Stimulated activated CD8-positive, alpha-beta memory T cell treated with anti-CD3 and anti-CD28 coated beads, Interleukin-7, amount 100 ng/mL, for 1 hour (primary cell): Measurements from ENCODE around the gene WDR83.
A peak's percentile ranks its signal among the peaks of the same experiment; 100 is the strongest.
"Not testable (repeated sequence)": the region's sequence is repeated elsewhere in the genome, so short reads cannot be mapped to it uniquely, and the experiment has no call there.

ENCODE experiments used
- DNase-seq, 2 donors: peaks; one replicate each; pipeline ENCODE4 v3.0.0-alpha.2; 2020; ENCODE audit warnings: low read depth in 2 of 2

The WDR83 gene

DNA sequence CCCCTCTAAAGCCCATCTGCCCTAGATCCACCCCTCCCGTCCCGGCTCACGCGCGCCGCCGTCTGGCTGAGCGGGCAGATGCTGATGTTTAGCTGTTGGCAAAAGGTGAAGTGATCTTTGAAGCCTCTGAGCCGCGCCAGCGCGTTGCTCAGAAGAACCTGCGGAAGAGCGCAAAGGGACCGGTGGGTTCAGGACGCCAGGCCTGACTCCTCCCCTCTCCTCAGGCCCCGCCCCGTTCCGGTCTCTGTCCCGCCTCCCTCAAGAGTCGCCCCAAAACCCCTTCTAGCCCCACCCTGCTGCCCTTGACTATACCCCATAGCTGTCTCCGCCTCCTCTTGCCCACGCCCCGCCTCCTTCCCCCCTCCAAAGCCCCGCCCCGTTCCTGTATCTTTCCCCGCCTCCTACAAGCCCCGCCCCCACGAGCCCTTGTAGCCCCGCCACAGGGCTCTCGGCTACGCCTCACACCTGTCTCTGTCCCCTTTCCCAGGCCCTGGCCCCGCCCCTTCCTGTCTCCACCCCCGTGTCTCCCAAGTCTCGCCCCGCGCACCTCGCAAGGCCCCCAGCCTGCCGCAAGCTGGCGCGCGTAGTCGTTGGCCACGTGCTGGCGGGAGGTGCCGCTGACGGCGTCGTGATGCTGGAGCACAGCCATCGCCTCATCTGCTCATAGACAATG, 9.6 kb upstream of the WDR83 start:
- DNase-seq: no peak

DNA sequence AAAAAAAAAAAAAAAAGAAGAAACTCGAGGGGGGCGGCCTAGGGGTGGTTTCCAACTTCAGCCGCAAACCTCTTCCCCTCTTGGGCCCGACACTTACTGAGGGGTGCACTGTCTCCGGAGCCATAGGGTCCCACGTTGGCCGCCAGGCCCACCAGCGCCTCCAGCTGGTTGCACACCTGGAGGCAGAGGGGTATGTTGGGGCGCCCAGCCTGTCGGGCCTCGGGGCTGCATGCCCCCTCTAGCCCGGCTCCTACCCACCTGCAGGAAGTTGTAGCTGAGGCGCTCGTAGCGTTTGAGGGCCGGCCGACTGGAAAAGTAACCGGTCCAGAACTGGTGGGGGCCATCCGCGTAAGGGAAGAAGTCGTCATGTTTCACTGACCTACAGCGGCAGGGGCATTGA, 8.6 kb upstream of the WDR83 start:
- no peak for DNase-seq

DNA sequence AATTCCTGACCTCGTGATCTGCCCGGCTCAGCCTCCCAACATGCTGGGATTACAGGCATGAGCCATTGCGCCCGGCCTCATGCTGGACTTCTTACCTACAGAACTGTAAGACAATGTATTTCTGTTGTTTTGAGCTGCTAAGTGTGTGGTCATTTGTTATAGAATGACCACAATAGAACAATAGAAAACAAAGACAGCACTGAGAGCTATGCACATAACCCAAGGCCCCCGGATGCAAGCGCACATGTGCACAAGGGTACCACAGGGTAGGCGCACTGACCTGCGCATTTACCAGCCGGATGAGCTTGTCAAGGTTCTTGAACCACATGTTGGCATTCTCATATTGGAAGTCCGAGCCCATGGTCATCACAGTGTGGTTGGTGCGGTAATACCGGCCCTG, 5.6 kb upstream of the WDR83 start:
- no peak for DNase-seq

DNA sequence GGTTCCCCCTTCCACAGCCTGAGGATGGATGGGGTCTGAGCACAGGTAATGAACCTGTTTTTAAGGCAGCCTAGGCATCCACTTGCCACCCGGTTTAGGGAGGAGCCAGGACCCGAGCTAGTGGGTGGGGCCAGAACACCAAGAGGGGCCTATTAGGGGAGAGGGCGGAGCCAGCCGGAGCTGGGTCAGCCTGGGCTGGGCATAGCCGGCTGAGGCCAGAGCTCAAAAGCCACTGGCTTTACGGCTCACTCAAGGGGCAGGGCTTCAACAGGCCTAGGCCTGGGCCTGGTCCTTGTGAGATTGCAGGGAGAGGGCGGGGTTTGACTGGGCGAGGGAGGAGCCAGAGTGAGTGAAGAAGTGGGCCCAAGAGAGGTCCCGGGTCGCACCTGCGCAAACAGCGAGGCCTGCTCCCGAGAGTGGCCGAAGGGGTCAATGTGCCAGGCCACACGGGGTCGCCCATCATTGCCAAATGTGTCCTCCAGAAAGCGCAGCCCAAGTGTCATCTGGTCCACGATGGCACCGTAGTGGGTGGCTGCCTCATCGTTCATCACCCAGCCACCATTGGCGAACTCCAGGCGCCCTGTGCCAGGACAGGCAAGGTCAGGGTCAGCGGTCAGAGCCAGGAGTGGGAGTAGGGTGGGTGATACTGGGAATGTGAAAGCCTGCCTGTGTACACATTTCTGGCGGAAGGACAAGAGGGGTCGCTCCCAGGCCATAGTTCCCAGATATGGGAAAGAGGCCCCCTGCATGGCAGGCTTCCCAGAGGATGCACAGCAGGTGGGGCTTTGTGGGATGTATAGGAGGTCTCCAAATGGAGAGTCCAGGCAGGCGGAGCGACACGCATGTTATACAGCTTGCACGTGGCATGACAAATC, 2.0 kb upstream of the WDR83 start:
- DNase-seq: no peak

DNA sequence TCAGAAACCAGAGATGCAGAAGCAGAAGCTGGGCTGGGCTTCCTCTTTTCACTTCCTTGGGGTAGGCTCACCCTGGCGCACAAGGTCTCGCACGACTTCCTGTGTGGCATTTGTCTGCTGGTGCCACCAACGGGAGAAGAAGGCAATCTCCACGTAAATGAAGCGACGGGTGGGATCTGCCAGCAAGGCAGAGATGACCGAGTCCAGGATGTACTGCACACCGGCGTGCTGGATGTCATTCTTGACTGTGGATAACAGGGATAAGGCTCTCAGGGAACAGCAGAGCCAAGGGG, 1.4 kb upstream of the WDR83 start:
- no peak for DNase-seq

DNA sequence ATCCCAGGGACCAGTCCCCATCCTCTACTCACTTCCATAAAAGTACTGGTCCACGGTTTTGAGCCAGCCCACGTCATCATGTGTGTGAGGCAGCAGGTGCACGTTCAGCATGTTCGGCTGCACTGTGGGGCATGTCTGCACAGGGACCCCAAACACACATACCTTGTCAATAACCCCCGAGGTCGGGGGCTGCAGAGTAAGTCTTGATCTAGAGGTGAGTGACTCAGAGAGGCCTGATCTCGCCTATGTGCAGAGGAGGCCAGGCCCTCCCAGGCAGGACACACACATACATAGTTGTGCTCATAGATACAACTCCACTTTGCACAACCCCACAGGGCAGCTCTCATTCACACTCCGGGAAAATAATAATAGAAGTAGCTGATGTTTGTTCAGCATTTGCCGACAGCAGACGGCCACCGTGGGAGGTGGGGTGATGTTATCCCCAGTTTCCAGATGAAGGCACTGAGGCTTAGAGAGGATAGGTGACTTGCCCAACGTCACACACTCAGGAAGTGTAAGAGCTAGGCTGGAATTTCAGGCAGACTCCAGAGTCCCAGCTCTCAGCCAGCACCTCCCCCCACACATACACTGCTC, 839 bp upstream of the WDR83 start:
- DNase-seq: no peak

DNA sequence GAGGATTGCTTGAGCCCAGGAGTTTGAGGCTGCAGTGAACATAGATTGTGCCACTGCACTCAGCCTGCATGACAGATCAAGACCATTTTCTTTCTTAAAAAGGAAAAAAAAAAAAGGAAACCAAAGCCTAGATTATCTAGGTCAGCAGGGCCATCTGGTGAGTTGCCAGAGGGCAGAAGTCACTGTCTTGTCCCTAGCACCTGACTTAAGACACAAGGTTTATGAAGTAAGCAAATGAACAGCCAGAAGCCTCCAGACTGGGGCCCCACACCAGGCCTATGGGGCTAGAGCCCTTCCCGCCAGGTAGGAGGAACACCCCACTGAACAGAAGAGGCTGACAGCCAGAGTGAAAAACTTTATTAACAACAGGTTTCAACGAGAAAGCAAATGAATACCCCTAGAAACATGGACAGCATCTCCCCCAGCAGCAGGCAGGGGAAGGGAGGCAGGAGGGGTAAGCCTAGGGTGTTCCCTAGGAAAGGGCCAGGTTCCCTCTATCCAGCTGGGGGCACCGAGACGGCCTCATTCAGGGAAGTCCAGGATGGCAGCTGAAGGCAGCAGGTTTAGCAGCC, 1.2 kb downstream of the WDR83 start:
- no peak for DNase-seq

DNA sequence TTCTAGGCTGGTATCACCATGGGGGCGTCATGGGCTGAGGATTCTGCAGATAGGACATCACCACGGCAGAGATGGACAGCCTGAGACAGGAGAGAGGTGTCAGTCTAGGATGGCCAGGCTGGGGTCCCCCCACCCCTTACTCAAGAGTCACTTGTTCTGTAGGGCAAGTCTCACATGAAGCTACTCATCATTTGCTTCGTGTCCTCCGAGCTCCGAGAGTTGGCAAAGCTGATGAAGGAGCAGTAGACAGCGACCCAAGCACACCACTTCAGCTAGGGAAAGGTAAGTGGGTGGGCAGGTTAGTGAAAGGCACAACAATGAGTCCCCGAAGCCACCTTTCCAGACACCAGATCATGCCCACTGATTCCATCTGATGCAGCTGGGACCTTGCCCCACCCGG, 1.7 kb downstream of the WDR83 start:
- DNase-seq: no peak

DNA sequence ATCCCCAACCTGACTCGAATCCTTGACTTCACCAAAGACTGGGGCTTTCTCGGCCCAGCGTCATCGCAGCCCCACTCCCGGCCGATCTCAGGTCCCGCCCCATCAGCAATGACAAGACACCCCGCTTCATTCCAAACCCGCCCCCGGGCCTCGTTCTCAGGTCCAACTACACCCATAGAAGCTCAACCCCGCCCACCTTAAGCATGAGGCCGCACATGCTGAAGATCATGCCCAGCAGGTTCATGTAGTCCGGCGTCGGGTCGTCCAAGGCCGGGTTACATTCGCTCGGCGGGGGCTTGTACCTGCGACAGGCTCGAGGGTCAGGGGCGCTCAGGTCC, 2.3 kb downstream of the WDR83 start:
- DNase-seq: peak in 1 of 2 donors; percentile 30

DNA sequence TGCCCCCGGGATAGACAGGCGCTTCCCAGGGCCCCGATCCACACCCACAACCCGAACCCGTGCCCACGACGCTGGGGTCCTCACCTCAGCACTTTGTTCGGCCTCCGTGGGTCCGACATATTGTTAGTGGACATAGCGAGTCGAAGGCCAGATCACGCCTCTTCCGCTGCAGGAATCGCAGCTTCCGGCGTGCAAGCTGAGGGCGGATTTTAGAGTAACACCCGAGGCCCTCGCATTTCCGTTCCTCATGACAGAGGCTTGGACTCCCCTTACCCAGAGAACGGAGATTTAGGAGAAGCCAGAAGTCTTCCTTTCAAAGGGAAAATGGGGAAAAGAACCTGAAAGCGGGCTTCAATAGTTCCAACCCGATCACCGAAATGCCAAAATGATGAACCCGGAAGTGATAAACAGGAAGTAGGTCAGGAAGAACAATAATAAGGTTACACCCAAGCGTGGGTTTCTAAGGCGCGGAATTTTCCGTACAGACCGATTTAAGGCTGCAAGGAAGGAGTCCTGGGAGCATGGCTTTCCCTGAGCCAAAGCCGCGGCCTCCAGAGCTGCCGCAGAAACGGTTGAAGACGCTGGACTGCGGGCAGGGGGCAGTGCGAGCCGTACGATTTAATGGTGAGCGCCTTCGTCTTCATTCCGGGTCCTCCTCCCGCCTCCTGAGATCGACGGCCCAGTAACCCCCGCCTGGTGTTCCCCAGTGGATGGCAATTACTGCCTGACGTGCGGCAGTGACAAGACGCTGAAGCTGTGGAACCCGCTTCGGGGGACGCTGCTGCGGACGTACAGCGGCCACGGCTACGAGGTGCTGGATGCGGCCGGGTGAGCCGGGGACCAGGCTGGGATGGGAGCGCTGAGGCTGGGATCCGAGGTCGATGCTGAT, 2.9 kb downstream of the WDR83 start:
- DNase-seq: peak; percentile 48 to 60

DNA sequence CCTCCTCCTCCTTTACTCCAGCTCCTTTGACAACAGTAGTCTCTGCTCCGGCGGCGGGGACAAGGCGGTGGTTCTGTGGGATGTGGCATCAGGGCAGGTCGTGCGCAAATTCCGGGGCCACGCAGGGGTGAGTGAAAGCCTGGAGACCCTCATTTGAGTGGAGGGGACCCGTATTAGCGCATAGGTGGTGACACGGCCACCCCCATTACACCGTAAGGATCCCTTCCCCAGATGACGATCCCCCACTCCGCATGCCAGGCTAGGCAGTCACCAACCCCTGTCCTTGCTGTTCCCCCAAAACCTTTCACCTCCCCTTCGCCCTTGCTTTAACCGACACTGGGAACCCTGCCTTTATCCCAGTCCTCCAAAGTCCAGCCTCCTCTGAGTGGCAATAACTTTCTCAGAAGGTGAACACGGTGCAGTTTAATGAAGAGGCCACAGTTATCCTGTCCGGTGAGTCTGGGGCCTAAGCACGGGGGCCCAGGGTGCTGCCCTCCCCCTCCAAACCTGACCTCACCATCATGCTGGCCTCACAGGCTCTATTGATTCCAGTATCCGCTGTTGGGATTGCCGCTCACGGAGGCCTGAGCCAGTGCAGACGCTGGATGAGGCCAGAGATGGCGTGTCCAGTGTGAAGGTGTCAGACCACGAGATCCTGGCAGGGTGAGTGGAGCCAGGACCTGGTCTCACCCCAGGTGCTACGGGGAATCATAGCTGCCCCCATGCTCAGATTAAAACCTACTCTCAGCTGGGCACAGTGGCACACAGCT, 3.7 kb downstream of the WDR83 start:
- DNase-seq: no peak

DNA sequence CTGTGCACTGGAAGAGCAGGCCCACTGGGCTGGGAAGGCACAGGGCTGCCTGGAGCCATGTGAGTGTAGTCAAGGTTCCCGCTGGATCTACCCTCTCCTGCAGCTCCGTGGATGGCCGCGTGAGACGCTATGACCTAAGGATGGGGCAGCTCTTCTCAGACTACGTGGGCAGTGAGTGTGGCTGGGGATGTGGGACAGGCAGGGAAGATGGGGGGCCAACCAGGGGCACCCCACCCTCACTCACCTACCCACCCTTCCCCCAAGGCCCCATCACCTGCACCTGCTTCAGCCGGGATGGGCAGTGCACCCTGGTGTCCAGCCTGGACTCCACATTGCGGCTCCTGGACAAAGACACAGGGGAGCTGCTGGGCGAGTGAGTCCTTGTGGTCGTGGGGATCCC, 6.1 kb downstream of the WDR83 start:
- DNase-seq: no peak

DNA sequence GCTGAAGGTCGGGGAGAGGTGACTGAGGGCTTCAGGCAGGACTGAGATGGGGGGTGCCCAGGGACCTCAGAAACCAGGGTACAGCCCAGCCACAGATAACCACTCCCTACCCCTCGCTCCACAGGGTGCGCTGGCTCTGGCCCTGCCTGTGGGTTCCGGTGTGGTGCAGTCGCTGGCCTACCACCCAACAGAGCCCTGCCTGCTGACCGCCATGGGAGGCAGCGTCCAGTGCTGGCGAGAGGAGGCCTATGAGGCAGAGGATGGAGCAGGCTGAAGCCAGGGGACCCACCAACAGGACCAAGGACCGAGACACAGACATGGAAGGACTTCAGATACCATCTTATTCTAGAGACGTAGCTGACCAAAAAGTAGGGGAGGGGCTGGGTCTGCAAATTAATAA, 8.8 kb downstream of the WDR83 start:
- DNase-seq: no peak

DNA sequence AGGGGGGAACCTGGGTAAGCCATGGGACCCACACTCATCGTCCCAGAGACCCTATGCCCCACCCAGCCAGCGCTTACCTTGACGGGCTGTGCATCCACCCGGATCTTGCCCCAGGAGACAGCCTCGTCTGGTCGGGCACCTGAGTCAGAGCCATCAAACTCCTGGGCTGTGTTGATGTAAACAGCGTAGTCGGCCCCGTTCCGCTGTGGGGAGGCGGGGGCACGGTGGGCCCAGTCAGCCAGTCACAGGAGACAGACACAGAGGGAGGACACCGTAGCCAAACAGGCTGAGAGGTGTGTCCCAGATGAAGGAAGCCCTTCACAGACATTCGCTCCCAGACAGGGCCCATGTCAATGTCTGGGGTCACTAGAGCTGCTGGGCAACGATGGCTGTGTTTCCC, 9.3 kb downstream of the WDR83 start:
- DNase-seq: no peak

DNA sequence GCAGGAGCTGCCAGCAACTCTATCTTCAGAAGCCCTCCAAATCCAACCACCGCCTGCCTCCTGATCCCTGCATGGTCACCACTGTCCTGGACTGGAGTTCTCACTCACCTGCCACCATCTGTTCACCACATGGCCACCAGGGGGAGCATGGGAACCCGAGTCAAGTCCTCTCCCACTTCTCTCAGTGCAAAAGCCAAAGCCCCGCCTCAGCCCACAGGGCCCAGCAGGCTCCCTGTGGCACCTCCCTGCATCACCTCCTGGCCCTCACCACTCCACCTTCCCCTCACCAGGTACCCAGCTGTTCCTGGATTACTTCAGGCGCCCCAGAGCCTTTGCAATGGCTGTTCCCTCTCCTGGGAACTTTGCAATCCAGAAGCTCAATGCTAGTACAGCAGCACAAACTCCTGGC, 9.8 kb downstream of the WDR83 start:
- DNase-seq: peak; percentile 66 to 81

DNA sequence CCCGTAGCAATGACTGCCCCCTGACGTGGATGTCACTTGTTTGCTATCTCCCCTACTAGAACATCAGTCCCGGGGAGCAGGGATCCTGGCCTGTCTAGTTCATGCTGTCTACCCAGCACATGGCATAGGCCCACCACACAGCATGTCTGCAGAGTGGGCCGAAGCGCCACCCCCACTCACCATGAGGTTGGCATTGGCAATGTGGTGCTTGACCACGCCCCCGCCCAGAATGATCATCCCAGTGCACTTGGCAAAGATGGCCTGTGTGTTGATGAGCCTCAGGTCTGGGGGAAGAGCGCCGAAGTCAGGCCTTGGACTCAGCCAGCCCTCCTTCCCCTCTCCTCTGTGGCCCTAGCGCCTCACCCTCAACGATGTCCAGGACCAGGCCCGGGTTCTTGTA, 10.3 kb downstream of the WDR83 start:
- DNase-seq: no peak

DNA sequence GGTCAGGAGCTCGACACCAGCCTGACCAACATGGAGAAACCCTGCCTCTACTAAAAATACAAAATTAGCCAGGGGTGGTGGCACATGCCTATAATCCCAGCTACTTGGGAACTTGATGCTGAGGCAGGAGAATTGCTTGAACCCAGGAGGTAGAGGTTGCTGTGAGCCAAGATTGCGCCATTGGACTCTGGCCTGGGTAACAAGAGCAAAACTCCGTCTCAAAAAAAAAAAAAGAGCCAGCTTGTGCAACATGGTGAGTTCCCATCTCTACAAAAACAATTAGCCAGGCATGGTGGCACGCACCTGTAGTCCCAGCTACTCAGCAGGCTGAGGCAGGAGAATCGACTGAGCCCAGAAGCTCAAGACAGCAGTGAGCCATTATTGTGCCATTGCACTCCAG, 11.4 kb downstream of the WDR83 start:
- DNase-seq: not testable (repeated sequence)

DNA sequence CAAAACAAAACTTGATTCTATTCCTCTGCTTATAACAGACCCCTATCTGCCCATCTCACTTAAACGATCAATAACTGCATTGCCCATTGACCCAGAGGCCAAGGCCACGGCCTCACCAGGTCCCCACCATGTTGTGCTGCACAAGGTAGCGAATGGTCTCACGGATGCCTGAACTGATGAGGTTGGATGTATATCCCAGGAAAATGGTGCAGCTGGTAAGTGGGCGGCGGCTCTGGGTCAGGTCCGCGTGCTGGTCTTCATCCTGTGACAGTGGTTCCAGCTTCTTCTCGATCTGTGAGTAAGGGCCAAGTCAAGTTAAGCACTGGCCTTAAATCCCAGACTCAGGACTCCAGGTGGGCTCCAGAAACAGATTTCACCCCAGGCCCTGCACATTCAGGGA, 13.4 kb downstream of the WDR83 start:
- DNase-seq: no peak

DNA sequence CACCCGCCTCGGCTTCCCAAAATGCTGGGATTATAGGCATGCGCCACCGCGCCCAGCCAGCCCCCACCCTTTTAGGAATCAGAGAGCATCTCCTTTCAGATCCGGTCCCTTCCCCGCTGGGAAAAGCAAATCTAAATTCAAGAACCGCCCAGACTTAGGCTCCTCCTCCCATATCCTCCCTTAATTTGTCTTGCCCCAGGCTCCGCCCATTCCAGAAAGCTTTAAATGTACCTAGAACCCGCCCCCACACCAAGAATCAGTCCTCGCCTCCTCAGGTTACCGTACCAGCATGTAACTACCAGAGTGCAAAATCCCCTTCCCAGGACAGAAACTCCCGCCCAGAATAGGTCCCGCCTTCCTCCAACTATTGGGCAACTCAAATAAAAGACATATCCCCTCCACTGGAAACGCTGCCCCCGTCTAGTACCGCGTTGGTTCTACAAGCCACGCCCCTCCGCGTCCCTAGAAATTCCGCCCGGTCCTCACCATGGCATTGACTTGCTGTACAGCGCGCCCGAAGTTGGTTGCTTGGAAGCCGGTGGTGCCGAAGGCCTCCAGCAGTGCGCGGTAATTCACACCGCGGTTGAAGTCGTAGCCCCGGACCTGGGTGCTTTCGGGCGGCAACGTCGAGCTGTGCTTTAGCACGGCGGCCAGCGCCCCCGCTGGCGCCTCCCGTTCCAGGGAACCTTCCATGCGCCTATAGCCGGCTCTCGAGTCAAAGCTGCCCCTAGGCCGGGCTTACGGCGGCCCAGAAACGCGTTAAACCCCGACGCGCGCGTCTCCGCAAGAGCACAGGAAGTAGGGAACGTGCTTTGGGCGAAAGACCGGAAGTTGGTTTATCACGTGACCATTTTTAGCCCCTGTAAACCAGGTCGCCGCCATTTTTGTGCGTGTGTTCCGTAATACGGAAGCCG, 14.7 kb downstream of the WDR83 start, which contains the start of gene DHPS:
Gene DHPS, minus strand, starts transcription at position 807 of the 914 bp plus-strand sequence. Its CDS starts 114 bp downstream, at position 693.
- DNase-seq: peak; percentile 71 to 75

DNA sequence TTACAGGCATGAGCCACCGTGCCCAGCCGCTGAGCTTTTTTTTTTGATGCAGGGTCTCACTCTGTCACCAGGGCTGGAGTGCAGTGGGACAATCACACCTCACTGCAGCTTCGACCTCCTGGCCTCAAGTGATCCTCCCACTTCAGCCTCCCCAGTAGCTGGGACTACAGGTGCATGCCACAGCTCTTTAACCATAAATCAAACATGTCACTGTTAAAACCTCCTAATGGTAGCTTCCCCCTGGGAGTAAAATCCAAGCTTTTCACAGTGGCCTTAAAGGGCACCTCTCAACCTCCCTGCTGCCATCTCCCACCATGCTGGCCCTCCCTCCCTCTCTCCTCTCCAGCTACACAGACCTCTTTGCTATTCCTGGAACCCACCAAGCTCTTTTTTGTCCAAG, 19.2 kb downstream of the WDR83 start:
- no peak for DNase-seq
